ENCODE data around the gene SUPT3H.
"Not testable (repeated sequence)": the region's sequence is repeated elsewhere in the genome, so short reads cannot be mapped to it uniquely, and the experiment has no call there.

Gene SUPT3H

GRCh38 chr6:45163952-45164766 is 213.6 kb downstream of the SUPT3H start:
- no peak for DNase-seq

- no peak for DNase-seq
Measured at GRCh38 chr6:45160305-45160704, 217.4 kb downstream of the SUPT3H start.

GRCh38 chr6:45156075-45156474 is 221.7 kb downstream of the SUPT3H start:
- no peak for DNase-seq

- no peak for DNase-seq
Measured at GRCh38 chr6:45155341-45155894, 222.3 kb downstream of the SUPT3H start.

- DNase-seq, result no peak
Measured at GRCh38 chr6:45154679-45155078, 223.1 kb downstream of the SUPT3H start.

GRCh38 chr6:45148711-45149341 is 228.9 kb downstream of the SUPT3H start:
- DNase-seq, result no peak

- DNase-seq, result no peak
Measured at GRCh38 chr6:45148278-45148677, 229.5 kb downstream of the SUPT3H start.

- DNase-seq, result not testable (repeated sequence)
Measured at GRCh38 chr6:45145658-45146057, 232.1 kb downstream of the SUPT3H start.

- no peak for DNase-seq
Measured at GRCh38 chr6:45138765-45139164, 239.0 kb downstream of the SUPT3H start.

- DNase-seq, result no peak
Measured at GRCh38 chr6:45136495-45136894, 241.2 kb downstream of the SUPT3H start.

- DNase-seq, result no peak
Measured at GRCh38 chr6:45132658-45133294, 245.0 kb downstream of the SUPT3H start.

- no peak for DNase-seq
Measured at GRCh38 chr6:45132059-45132458, 245.7 kb downstream of the SUPT3H start.

GRCh38 chr6:45129051-45129450 is 248.7 kb downstream of the SUPT3H start:
- DNase-seq, result no peak

GRCh38 chr6:45127185-45127584 is 250.5 kb downstream of the SUPT3H start:
- no peak for DNase-seq

GRCh38 chr6:45126033-45126432 is 251.7 kb downstream of the SUPT3H start:
- no peak for DNase-seq

- no peak for DNase-seq
Measured at GRCh38 chr6:45123023-45123422, 254.7 kb downstream of the SUPT3H start.

GRCh38 chr6:45118754-45119153 is 259.0 kb downstream of the SUPT3H start:
- no peak for DNase-seq

GRCh38 chr6:45116714-45117410 is 260.9 kb downstream of the SUPT3H start:
- no peak for DNase-seq

GRCh38 chr6:45115696-45116095 is 262.0 kb downstream of the SUPT3H start:
- DNase-seq, result no peak

GRCh38 chr6:45112711-45113110 is 265.0 kb downstream of the SUPT3H start:
- no peak for DNase-seq

- no peak for DNase-seq
Measured at GRCh38 chr6:45109551-45109950, 268.2 kb downstream of the SUPT3H start.

- no peak for DNase-seq
Measured at GRCh38 chr6:45105170-45105820, 272.4 kb downstream of the SUPT3H start.

GRCh38 chr6:45104429-45104828 is 273.3 kb downstream of the SUPT3H start:
- DNase-seq, result no peak
